PC-3 (cell line): ENCODE results near the gene TRABD2B. TPM values are rescaled to one million over a fixed set of nuclear protein-coding genes. Genes with fewer than 3 reads are reported as not detected.

Experiments used
- ATAC-seq: fragments of 200-7000 bp; cut with Tn5 transposase; 2 replicates; pipeline ENCODE4 v1.9.1; 2020; ENCODE audit warnings: mild to moderate bottlenecking, moderate library complexity
- BruUV-seq: library from RNA; stranded (reverse); fragments of 400-500 nt; replicated peaks from 2 replicates; lab custom pipeline; 2021; lab: Mats Ljungman, UMichigan
- CTCF ChIA-PET: fragments of 300-600 bp; sonication (Branson Sonifier 250); formaldehyde crosslinking; loops from one replicate; lab custom pipeline; 2022; ENCODE audit warnings: antibody characterized with exemption; lab: Charles Lee
- POLR2A ChIA-PET: fragments of 300-600 bp; sonication (Branson Sonifier 250); formaldehyde crosslinking; loops from one replicate; lab custom pipeline; 2022; ENCODE audit warnings: antibody characterized with exemption; ENCODE audit not compliant: unreplicated experiment; lab: Charles Lee
- DNase-seq: peaks from one replicate; pipeline ENCODE4 v3.0.0-alpha.2; 2015
- H2AFZ ChIP-seq: fragments of 300-600 bp; sonication (generic); 2 replicates; pipeline ENCODE4 v1.6.0; 2016; ENCODE audit warnings: antibody characterized with exemption, low read length
- H3F3A ChIP-seq: fragments of 300-600 bp; sonication (generic); one replicate; pipeline ENCODE4 v1.6.0; 2017; ENCODE audit warnings: antibody characterized with exemption, low read length, control low read depth, mild to moderate bottlenecking; ENCODE audit not compliant: unreplicated experiment
- H3K27ac ChIP-seq: fragments of 300-600 bp; sonication (generic); 2 replicates; pipeline ENCODE4 v1.5.1; 2016; ENCODE audit warnings: mild to moderate bottlenecking, low read length
- H3K27me3 ChIP-seq: fragments of 300-600 bp; sonication (generic); 2 replicates; pipeline ENCODE4 v1.6.1; 2016; ENCODE audit warnings: low read length, mixed read lengths
- H3K36me3 ChIP-seq: fragments of 300-600 bp; sonication (generic); 2 replicates; pipeline ENCODE4 v1.6.1; 2016; ENCODE audit warnings: low read depth, mixed run types, low read length, mixed read lengths
- H3K4me1 ChIP-seq: fragments of 300-600 bp; sonication (generic); 2 replicates; pipeline ENCODE4 v1.5.1; 2016; ENCODE audit warnings: low read length; ENCODE audit not compliant: insufficient read depth
- H3K4me2 ChIP-seq: fragments of 300-600 bp; sonication (generic); 2 replicates; pipeline ENCODE4 v1.6.0; 2016; ENCODE audit warnings: low read length
- H3K4me3 ChIP-seq: fragments of 300-600 bp; sonication (generic); 2 replicates; pipeline ENCODE4 v1.5.1; 2016; ENCODE audit warnings: mild to moderate bottlenecking, low read length, mixed read lengths
- H3K79me2 ChIP-seq: fragments of 300-600 bp; sonication (generic); 2 replicates; pipeline ENCODE4 v1.6.1; 2017; ENCODE audit warnings: low read length, mixed read lengths
- H3K9ac ChIP-seq: fragments of 300-600 bp; sonication (generic); 2 replicates; pipeline ENCODE4 v1.6.0; 2016; ENCODE audit warnings: mild to moderate bottlenecking, low read length
- H3K9me2 ChIP-seq: fragments of 300-600 bp; sonication (generic); replicated peaks from 2 replicates; pipeline ENCODE4 v1.6.1; 2016; ENCODE audit warnings: mixed run types, low read length, mixed read lengths
- H3K9me3 ChIP-seq: fragments of 300-600 bp; sonication (generic); 2 replicates; pipeline ENCODE4 v1.6.1; 2016; ENCODE audit warnings: low read length, mixed read lengths
- H4K20me1 ChIP-seq: fragments of 300-600 bp; sonication (generic); 2 replicates; pipeline ENCODE4 v1.6.1; 2016; ENCODE audit warnings: low read length, mixed read lengths
- CTCF ChIP-seq: fragments of 300-600 bp; sonication (generic); conservative IDR thresholded peaks from 2 replicates; pipeline ENCODE4 v1.5.1; 2017; ENCODE audit warnings: antibody characterized with exemption, low read depth, mild to moderate bottlenecking, low read length
- EZH2 ChIP-seq: fragments of 300-600 bp; sonication (generic); IDR thresholded peaks from one replicate; pipeline ENCODE4 v1.6.1; 2017; ENCODE audit warnings: antibody characterized with exemption, mild to moderate bottlenecking, low read length; ENCODE audit not compliant: unreplicated experiment
- EZH2phosphoT487 ChIP-seq: fragments of 300-600 bp; sonication (generic); IDR thresholded peaks from 2 replicates; pipeline ENCODE4 v1.6.1; 2018; ENCODE audit warnings: mild to moderate bottlenecking, antibody characterized with exemption, low read length, borderline replicate concordance
- intact Hi-C: fragments of 100-400 bp; cut with micrococcal nuclease; formaldehyde crosslinking; loops from 2 replicates; pipeline ENCODE4 v1.9.0; 2023
- total RNA-seq: library from RNA; depleted of rRNA; stranded (reverse); fragments of >200 nt; gene quantifications from 2 replicates; pipeline ENCODE4 v1.2.3, GENCODE V29; 2014

The TRABD2B gene
- total RNA-seq, 1 experiment from 2014 or later: 0.44 TPM

- H3K79me2 ChIP-seq: no peaks in the 10 kb centered on the region
- ChIA-PET CTCF (no interaction called here), POLR2A (no interaction called here)
- ATAC-seq (peak; percentile 12), DNase-seq (peak; percentile 55)
- H3K27ac ChIP-seq: peak overlapping the region; percentile 89
- H3K9me3 ChIP-seq: no peaks in the 10 kb centered on the region
- no peaks in the 10 kb centered on the region for H4K20me1 ChIP-seq
- no peaks in the 10 kb centered on the region for H3K9me2 ChIP-seq
- TF ChIP-seq EZH2 (no peak), CTCF (no peak), EZH2phosphoT487 (no peak)
- H3K9ac ChIP-seq: no peak overlapping the region
- H3K27me3 ChIP-seq: no peaks in the 10 kb centered on the region
- no peaks in the 10 kb centered on the region for H3F3A ChIP-seq
- peaks cover 39% of the 10 kb centered on the region for H3K4me1 ChIP-seq
- H3K4me3 ChIP-seq: no peak overlapping the region
- H2AFZ ChIP-seq: no peak overlapping the region
- peak overlapping the region; percentile 48 for H3K4me2 ChIP-seq
- intact Hi-C loops: loop anchor here (5.0 kb wide), 1 partner anchor 487 kb away; the partner anchor contains the start of gene FOXD2
- no TSS peak for BruUV-seq
- no peaks in the 10 kb centered on the region for H3K36me3 ChIP-seq
These were observed 72.7 kb downstream of the TRABD2B start for GRCh38 chr1:47924270-47925048.

DNA sequence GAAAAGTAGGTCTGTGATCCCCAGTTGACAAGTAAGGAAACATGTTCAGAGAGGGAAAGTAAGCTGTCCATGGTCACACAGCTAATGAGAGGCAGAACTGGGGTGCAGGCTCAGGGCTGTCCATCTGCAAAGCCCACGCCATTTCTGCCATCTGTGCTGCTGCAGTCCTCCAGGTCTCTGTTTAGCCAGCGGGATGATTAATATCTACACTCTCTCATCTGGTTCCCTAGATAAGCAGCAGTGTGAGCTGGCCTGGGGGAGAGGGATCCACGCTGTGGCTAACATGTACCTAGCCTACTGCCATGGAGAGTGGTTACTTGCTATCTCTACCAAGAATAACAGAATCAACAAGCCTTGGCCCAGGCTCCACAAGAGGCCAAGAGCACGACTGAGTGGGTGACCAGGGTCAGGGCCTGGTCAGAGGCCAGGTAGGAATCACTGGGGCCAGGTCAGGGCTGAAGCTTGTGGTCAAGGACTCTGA lies 75.2 kb downstream of the TRABD2B start:
- ChIA-PET CTCF (no interaction called here), POLR2A (no interaction called here)
- Histone ChIP-seq H3K79me2 (no peaks in the 10 kb centered on the region), H3K4me1 (peaks cover 29% of the 10 kb centered on the region), H2AFZ (no peak overlapping the region), H3K9me2 (no peaks in the 10 kb centered on the region), H3K27ac (no peak overlapping the region), H3K27me3 (no peaks in the 10 kb centered on the region), H3K36me3 (no peaks in the 10 kb centered on the region), H3K9ac (no peak overlapping the region), H3K4me3 (no peak overlapping the region), H3F3A (no peaks in the 10 kb centered on the region), H4K20me1 (no peaks in the 10 kb centered on the region), H3K4me2 (no peak overlapping the region), H3K9me3 (no peaks in the 10 kb centered on the region)
- no peak for DNase-seq
- no peak for TF ChIP-seq EZH2
- no peak for TF ChIP-seq EZH2phosphoT487
- no peak for TF ChIP-seq CTCF
- ATAC-seq: no peak
- intact Hi-C loops: no loop called here
- no TSS peak for BruUV-seq
